SK-N-SH (cell line): ENCODE measurements around the gene ARHGEF26. TPM values are rescaled to one million over a fixed set of nuclear protein-coding genes. Genes with fewer than 3 reads are reported as not detected.

Source experiments
- CTCF ChIA-PET: fragments of 300-600, 350-600 bp; formaldehyde crosslinking; extraction: SDS; loops from one replicate; lab custom pipeline; 2021; lab: Yijun Ruan, JAX
- POLR2A ChIA-PET: fragments of 350-600 bp; sonication (Branson Sonifier 250); formaldehyde crosslinking; extraction: SDS; loops from one replicate; lab custom pipeline; 2020; ENCODE audit warnings: antibody characterized with exemption, inconsistent platforms; lab: Yijun Ruan, JAX
- DNase-seq: peaks from one replicate; pipeline ENCODE4 v3.0.0; 2012
- H2AFZ ChIP-seq: fragments of 200-600 bp; sonication (generic); 2 replicates; pipeline ENCODE4 v1.8.1; 2016; ENCODE audit warnings: antibody characterized with exemption, mild to moderate bottlenecking, low read depth
- H3F3A ChIP-seq: fragments of 200-600 bp; sonication (generic); replicated peaks from 2 replicates; pipeline ENCODE3; 2016; ENCODE audit warnings: antibody characterized with exemption, mild to moderate bottlenecking; ENCODE audit not compliant: insufficient read depth
- H3K27ac ChIP-seq, 2 experiments: fragments of 200-500 bp in 1 of 2; fragments of 200-600 bp in 1 of 2; sonication (Bioruptor generic) in 1 of 2; sonication (generic), shearing (Covaris generic) in 1 of 2; 2 replicates each; pipeline versions ENCODE4 v1.5.1 to v1.6.1; 2014 to 2016; ENCODE audit warnings: low read depth in 2 of 2, inconsistent platforms in 1 of 2, low read length in 1 of 2, mild to moderate bottlenecking in 1 of 2, mixed read lengths in 1 of 2
- H3K27me3 ChIP-seq: fragments of 200-600 bp; sonication (generic), shearing (Covaris generic); 2 replicates; pipeline ENCODE4 v1.6.1; 2016; ENCODE audit warnings: mixed run types; ENCODE audit not compliant: insufficient read depth
- H3K36me3 ChIP-seq, 2 experiments: fragments of 200-500 bp in 1 of 2; fragments of 200-600 bp in 1 of 2; sonication (Bioruptor generic) in 1 of 2; sonication (generic) in 1 of 2; replicated peaks in 1 of 2; 2 replicates each; pipeline versions ENCODE3 to v1.5.1; 2014 to 2016; ENCODE audit warnings: low read length in 1 of 2, mild to moderate bottlenecking in 1 of 2; ENCODE audit not compliant: insufficient read depth in 2 of 2, control insufficient read depth in 1 of 2
- H3K4me1 ChIP-seq, 2 experiments: fragments of 200-500 bp in 1 of 2; fragments of 200-600 bp in 1 of 2; sonication (Bioruptor generic) in 1 of 2; sonication (generic), shearing (Covaris generic) in 1 of 2; 2 replicates each; pipeline versions ENCODE4 v1.5.1 to v1.6.1; 2014 to 2016; ENCODE audit warnings: low read depth in 1 of 2, low read length in 1 of 2, mixed run types in 1 of 2; ENCODE audit not compliant: insufficient read depth in 2 of 2, control insufficient read depth in 1 of 2
- H3K4me2 ChIP-seq: fragments of 200-600 bp; sonication (generic), shearing (Covaris generic); 2 replicates; pipeline ENCODE4 v1.6.1; 2017; ENCODE audit warnings: mixed run types
- H3K4me3 ChIP-seq, 2 experiments: fragments of 200-500 bp in 1 of 2; fragments of 200-600 bp in 1 of 2; sonication (Bioruptor generic) in 1 of 2; sonication (generic), shearing (Covaris generic) in 1 of 2; 2 replicates each; pipeline versions ENCODE4 v1.5.1 to v1.8.1; 2014 to 2016; ENCODE audit warnings: low read depth in 2 of 2, inconsistent platforms in 1 of 2, low read length in 1 of 2, mild to moderate bottlenecking in 1 of 2, mixed read lengths in 1 of 2, moderate library complexity in 1 of 2
- H3K79me2 ChIP-seq: fragments of 200-600 bp; sonication (generic); 2 replicates; pipeline ENCODE4 v1.8.1; 2017; ENCODE audit warnings: mild to moderate bottlenecking; ENCODE audit not compliant: insufficient read depth
- H3K9ac ChIP-seq: fragments of 200-600 bp; sonication (generic); 2 replicates; pipeline ENCODE4 v1.6.1; 2017; ENCODE audit warnings: mixed run types
- H3K9me2 ChIP-seq: fragments of 200-600 bp; sonication (generic); 2 replicates; pipeline ENCODE4 v1.6.1; 2017; ENCODE audit warnings: mixed run types
- H3K9me3 ChIP-seq: fragments of 200-600 bp; sonication (generic); 2 replicates; pipeline ENCODE4 v1.6.1; 2017; ENCODE audit warnings: mixed run types, mild to moderate bottlenecking, moderate library complexity
- H4K20me1 ChIP-seq: fragments of 200-600 bp; sonication (generic); 2 replicates; pipeline ENCODE4 v1.6.1; 2017; ENCODE audit warnings: mild to moderate bottlenecking, mixed run types; ENCODE audit not compliant: insufficient read depth
- ELF1 ChIP-seq: IDR thresholded peaks from 2 replicates; pipeline ENCODE4 v1.4.0; 2012
- EP300 ChIP-seq, 2 experiments: IDR thresholded peaks; 2 replicates each; pipeline versions ENCODE4 v1.4.0 to v1.6.1; 2012; ENCODE audit warnings: borderline replicate concordance in 1 of 2, low read depth in 1 of 2, low read length in 1 of 2
- FOSL2 ChIP-seq: IDR thresholded peaks from 2 replicates; pipeline ENCODE4 v1.4.0; 2012; ENCODE audit warnings: low read depth, mild to moderate bottlenecking, moderate library complexity, borderline replicate concordance
- FOXJ3 ChIP-seq: sonication (generic); formaldehyde crosslinking; IDR thresholded peaks from 2 replicates; pipeline ENCODE4 v1.5.1; 2020; ENCODE audit warnings: mild to moderate bottlenecking, missing genetic modification reagents
- GABPA ChIP-seq: IDR thresholded peaks from 2 replicates; pipeline ENCODE4 v1.4.0; 2012; ENCODE audit warnings: low read depth, mild to moderate bottlenecking
- IRF3 ChIP-seq: fragments of 150-350 bp; IDR thresholded peaks from 2 replicates; pipeline ENCODE4 v1.6.1; 2016; ENCODE audit warnings: mild to moderate bottlenecking, low read depth, low read length
- NFIC ChIP-seq: IDR thresholded peaks from 2 replicates; pipeline ENCODE4 v1.4.0; 2012; ENCODE audit warnings: borderline replicate concordance
- PBX3 ChIP-seq: IDR thresholded peaks from 2 replicates; pipeline ENCODE4; 2012
- POLR2AphosphoS5 ChIP-seq: IDR thresholded peaks from 2 replicates; pipeline ENCODE4 v1.6.1; 2012; ENCODE audit warnings: low read depth, low read length
- RCOR1 ChIP-seq: fragments of 150-350 bp; IDR thresholded peaks from 2 replicates; pipeline ENCODE4 v1.6.1; 2017; ENCODE audit warnings: antibody characterized with exemption, low read length
- RFX5 ChIP-seq: IDR thresholded peaks from 2 replicates; pipeline ENCODE4 v1.6.1; 2012; ENCODE audit warnings: mild to moderate bottlenecking, improper control_type of control experiment, low read length
- SMC3 ChIP-seq: IDR thresholded peaks from 2 replicates; pipeline ENCODE4 v1.6.1; 2012; ENCODE audit warnings: low read depth, low read length, improper control_type of control experiment
- TEAD4 ChIP-seq: IDR thresholded peaks from 2 replicates; pipeline ENCODE4 v1.4.0; 2012; ENCODE audit warnings: mild to moderate bottlenecking, borderline replicate concordance; ENCODE audit not compliant: insufficient read depth
- USF1 ChIP-seq: IDR thresholded peaks from 2 replicates; pipeline ENCODE4 v1.4.0; 2012; ENCODE audit warnings: low read depth, borderline replicate concordance
- USF2 ChIP-seq: fragments of 150-350 bp; IDR thresholded peaks from 2 replicates; pipeline ENCODE4 v1.6.1; 2017; ENCODE audit warnings: antibody characterized with exemption, low read length, low read depth, borderline replicate concordance
- WGBS: methylation state at CpG from one replicate; pipeline ENCODE4 v1.1.6; 2017; ENCODE audit warnings: low lambda C conversion rate; 5-methylcytosine and 5-hydroxymethylcytosine counted together
- polyA plus RNA-seq, 3 experiments: library from polyadenylated mRNA; depleted of rRNA; stranded (reverse); fragments of >200 nt; gene quantifications; 2 replicates each; pipeline ENCODE4 v1.2.3, GENCODE V29; 2012

Gene ARHGEF26
- polyA plus RNA-seq, 1 of the 3 experiments (the other 2 are of a cell fraction) = 1.2 TPM

- ChIA-PET POLR2A (no interaction called here), CTCF (interaction anchor here (0.6 to 1.4 kb wide), 3 partner anchors 12 to 109 kb away, joined by 3 to 6 read pairs (median 4); no protein-coding TSS in a partner anchor)
These were observed 22.7 kb downstream of the ARHGEF26 start for GRCh38 chr3:154143873-154144272.

GRCh38 chr3:154144825-154145465 lies 23.8 kb downstream of the ARHGEF26 start:
- Histone ChIP-seq H3K36me3 (peaks cover 0 to 6% of the 10 kb centered on the region in 2 experiments), H3F3A (no peaks in the 10 kb centered on the region), H3K9me3 (no peaks in the 10 kb centered on the region), H3K4me2 (no peak overlapping the region), H3K9ac (no peak overlapping the region), H3K79me2 (no peaks in the 10 kb centered on the region), H3K4me1 (no peaks in the 10 kb centered on the region), H3K4me3 (no peak overlapping the region), H4K20me1 (no peaks in the 10 kb centered on the region), H3K9me2 (no peaks in the 10 kb centered on the region), H2AFZ (no peak overlapping the region), H3K27ac (no peak overlapping the region), H3K27me3 (no peaks in the 10 kb centered on the region)
- TF ChIP-seq GABPA (no peak), IRF3 (no peak), ELF1 (no peak), SMC3 (no peak), EP300 (IDR thresholded peaks at IDR 0.05; ENCODE audit: borderline replicate concordance in 1 of 2, low read depth in 1 of 2, low read length in 1 of 2) (no peak), USF1 (no peak), RFX5 (no peak), RCOR1 (no peak), FOSL2 (no peak), FOXJ3 (no peak), PBX3 (no peak), USF2 (no peak), TEAD4 (no peak), NFIC (no peak)
- no peak for DNase-seq
- 61% methylated on average over 1 of the region's 1 CpG for WGBS
- ChIA-PET CTCF (interaction anchor here (1.4 kb wide), 1 partner anchor 108 kb away, joined by 6 read pairs; no protein-coding TSS in a partner anchor), POLR2A (no interaction called here)

More at GRCh38 chr3:154143873-154144272, 22.7 kb downstream of the ARHGEF26 start:
- DNase-seq = no peak
- WGBS = 80% methylated on average over 2 of the region's 2 CpGs
- no peaks in the 10 kb centered on the region for H3K9me2 ChIP-seq
- TF ChIP-seq PBX3 (0 out of 2 replicates have a peak, but pooled peaks have one; percentile 8), POLR2AphosphoS5 (no peak)
- no peaks in the 10 kb centered on the region for H3K27me3 ChIP-seq
- H3K79me2 ChIP-seq = no peaks in the 10 kb centered on the region
- no peaks in the 10 kb centered on the region for H3K9me3 ChIP-seq
- H3K9ac ChIP-seq = no peak overlapping the region
- no peaks in the 10 kb centered on the region for H3F3A ChIP-seq
- no peak overlapping the region for H3K4me3 ChIP-seq
- peaks cover 0 to 6% of the 10 kb centered on the region in 2 experiments for H3K36me3 ChIP-seq
- H4K20me1 ChIP-seq = no peaks in the 10 kb centered on the region
- H3K4me2 ChIP-seq = no peak overlapping the region
- H2AFZ ChIP-seq = no peak overlapping the region
- H3K4me1 ChIP-seq = no peaks in the 10 kb centered on the region
- no peak overlapping the region for H3K27ac ChIP-seq
